Cardiac fibroblast (primary cell): ENCODE results near the gene ATP6V1G2.

Experiments used
- DNase-seq, 2 donors: peaks; one replicate each; pipeline versions ENCODE4 v3.0.0 to v3.0.0-alpha.2; 2010; ENCODE audit warnings: low read depth in 2 of 2
- H3K4me3 ChIP-seq, 2 donors: replicated peaks in 1 of 2; 1 replicate in 1 of 2; 2 replicates in 1 of 2; pipeline ENCODE4 v1.5.1; 2011; ENCODE audit warnings: low read depth in 2 of 2, low read length in 2 of 2, mild to moderate bottlenecking in 2 of 2, moderate library complexity in 1 of 2
- CTCF ChIP-seq: IDR thresholded peaks from one replicate; pipeline ENCODE4 v1.5.1; 2011; ENCODE audit warnings: low read depth, mild to moderate bottlenecking, low read length, inconsistent platforms

The ATP6V1G2 gene

DNA sequence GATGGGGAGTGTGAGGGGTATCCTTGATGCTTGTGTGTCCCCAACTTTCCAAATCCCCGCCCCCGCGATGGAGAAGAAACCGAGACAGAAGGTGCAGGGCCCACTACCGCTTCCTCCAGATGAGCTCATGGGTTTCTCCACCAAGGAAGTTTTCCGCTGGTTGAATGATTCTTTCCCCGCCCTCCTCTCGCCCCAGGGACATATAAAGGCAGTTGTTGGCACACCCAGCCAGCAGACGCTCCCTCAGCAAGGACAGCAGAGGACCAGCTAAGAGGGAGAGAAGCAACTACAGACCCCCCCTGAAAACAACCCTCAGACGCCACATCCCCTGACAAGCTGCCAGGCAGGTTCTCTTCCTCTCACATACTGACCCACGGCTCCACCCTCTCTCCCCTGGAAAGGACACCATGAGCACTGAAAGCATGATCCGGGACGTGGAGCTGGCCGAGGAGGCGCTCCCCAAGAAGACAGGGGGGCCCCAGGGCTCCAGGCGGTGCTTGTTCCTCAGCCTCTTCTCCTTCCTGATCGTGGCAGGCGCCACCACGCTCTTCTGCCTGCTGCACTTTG, 29.0 kb upstream of the ATP6V1G2 start, which contains the start of gene TNF:
Gene TNF, plus strand, starts transcription at position 231 of the 567 bp plus-strand sequence. Its CDS starts 177 bp downstream, at position 408.
- no peak for TF ChIP-seq CTCF
- peak in 1 of 2 donors; percentile 39 for DNase-seq
- no peak within 1 kb of the TSS for H3K4me3 ChIP-seq

DNA sequence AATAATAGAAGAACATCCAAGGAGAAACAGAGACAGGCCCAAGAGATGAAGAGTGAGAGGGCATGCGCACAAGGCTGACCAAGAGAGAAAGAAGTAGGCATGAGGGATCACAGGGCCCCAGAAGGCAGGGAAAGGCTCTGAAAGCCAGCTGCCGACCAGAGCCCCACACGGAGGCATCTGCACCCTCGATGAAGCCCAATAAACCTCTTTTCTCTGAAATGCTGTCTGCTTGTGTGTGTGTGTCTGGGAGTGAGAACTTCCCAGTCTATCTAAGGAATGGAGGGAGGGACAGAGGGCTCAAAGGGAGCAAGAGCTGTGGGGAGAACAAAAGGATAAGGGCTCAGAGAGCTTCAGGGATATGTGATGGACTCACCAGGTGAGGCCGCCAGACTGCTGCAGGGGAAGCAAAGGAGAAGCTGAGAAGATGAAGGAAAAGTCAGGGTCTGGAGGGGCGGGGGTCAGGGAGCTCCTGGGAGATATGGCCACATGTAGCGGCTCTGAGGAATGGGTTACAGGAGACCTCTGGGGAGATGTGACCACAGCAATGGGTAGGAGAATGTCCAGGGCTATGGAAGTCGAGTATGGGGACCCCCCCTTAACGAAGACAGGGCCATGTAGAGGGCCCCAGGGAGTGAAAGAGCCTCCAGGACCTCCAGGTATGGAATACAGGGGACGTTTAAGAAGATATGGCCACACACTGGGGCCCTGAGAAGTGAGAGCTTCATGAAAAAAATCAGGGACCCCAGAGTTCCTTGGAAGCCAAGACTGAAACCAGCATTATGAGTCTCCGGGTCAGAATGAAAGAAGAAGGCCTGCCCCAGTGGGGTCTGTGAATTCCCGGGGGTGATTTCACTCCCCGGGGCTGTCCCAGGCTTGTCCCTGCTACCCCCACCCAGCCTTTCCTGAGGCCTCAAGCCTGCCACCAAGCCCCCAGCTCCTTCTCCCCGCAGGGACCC, 28.0 kb upstream of the ATP6V1G2 start:
- no peak overlapping the region for H3K4me3 ChIP-seq
- DNase-seq, result no peak
- no peak for TF ChIP-seq CTCF

DNA sequence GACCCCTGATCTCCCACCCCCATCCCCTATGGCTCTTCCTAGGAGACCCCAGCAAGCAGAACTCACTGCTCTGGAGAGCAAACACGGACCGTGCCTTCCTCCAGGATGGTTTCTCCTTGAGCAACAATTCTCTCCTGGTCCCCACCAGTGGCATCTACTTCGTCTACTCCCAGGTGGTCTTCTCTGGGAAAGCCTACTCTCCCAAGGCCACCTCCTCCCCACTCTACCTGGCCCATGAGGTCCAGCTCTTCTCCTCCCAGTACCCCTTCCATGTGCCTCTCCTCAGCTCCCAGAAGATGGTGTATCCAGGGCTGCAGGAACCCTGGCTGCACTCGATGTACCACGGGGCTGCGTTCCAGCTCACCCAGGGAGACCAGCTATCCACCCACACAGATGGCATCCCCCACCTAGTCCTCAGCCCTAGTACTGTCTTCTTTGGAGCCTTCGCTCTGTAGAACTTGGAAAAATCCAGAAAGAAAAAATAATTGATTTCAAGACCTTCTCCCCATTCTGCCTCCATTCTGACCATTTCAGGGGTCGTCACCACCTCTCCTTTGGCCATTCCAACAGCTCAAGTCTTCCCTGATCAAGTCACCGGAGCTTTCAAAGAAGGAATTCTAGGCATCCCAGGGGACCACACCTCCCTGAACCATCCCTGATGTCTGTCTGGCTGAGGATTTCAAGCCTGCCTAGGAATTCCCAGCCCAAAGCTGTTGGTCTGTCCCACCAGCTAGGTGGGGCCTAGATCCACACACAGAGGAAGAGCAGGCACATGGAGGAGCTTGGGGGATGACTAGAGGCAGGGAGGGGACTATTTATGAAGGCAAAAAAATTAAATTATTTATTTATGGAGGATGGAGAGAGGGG, 27.1 kb upstream of the ATP6V1G2 start:
- DNase-seq, result no peak
- no peak for TF ChIP-seq CTCF
- no peak overlapping the region for H3K4me3 ChIP-seq

DNA sequence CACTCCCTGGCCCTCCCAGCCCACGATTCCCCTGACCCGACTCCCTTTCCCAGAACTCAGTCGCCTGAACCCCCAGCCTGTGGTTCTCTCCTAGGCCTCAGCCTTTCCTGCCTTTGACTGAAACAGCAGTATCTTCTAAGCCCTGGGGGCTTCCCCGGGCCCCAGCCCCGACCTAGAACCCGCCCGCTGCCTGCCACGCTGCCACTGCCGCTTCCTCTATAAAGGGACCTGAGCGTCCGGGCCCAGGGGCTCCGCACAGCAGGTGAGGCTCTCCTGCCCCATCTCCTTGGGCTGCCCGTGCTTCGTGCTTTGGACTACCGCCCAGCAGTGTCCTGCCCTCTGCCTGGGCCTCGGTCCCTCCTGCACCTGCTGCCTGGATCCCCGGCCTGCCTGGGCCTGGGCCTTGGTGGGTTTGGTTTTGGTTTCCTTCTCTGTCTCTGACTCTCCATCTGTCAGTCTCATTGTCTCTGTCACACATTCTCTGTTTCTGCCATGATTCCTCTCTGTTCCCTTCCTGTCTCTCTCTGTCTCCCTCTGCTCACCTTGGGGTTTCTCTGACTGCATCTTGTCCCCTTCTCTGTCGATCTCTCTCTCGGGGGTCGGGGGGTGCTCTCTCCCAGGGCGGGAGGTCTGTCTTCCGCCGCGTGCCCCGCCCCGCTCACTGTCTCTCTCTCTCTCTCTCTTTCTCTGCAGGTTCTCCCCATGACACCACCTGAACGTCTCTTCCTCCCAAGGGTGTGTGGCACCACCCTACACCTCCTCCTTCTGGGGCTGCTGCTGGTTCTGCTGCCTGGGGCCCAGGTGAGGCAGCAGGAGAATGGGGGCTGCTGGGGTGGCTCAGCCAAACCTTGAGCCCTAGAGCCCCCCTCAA, 25.9 kb upstream of the ATP6V1G2 start, which contains the start of gene LTA:
Gene LTA, plus strand, starts transcription at position 249 of the 871 bp plus-strand sequence. Its CDS starts 454 bp downstream, at position 703.
- no peak for TF ChIP-seq CTCF
- H3K4me3 ChIP-seq, result no peak within 1 kb of the TSS
- no peak for DNase-seq

DNA sequence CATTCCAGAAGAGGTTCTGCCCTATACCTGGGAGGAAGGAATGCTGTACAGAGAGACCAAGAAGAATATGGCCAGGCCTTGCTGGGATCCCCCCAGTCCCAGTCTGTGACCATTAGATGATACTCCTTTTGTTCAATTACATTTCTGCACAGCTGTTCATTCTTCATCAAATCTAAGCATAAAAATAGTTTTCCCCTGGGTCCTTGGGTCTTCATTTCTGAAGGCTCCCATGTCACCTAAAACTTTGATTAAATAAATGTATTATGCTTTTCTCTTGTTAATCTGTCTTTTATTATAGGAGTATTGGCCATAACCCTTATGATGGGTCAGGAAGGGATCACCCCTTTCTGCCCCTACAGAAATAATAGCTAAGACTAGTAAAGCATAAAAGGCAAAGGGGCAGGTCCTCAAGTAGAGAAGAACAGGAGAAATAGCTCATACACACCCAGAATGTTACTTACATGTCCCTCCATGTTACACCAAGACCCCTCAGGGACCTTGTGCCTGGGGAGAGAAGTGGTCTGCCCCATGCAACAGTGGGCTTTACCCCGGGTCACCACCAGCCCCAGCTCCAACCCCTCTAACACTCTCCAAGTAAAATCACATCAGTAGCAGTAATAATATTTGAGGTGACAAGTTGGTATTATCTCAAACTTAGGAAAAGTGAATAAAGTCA, 23.6 kb upstream of the ATP6V1G2 start:
- DNase-seq, result no peak
- no peak for TF ChIP-seq CTCF
- no peak overlapping the region for H3K4me3 ChIP-seq
